ENCODE results near the gene PALM3. TPM values are rescaled to one million over a fixed set of nuclear protein-coding genes. Genes with fewer than 3 reads are reported as not detected.
A peak's percentile ranks its signal among the peaks of the same experiment; 100 is the strongest.

PALM3 gene
- total and polyA plus RNA-seq, 3 donors from 2014 or later = 18.4 to 34.6 (median 21.3) TPM

GRCh38 chr19:14093117-14093823, 31.4 kb upstream of the PALM3 start:
- WGBS, 2 donors = 89 to 90% methylated on average over 9 of the region's 9 CpGs

GRCh38 chr19:14091813-14092462, 30.1 kb upstream of the PALM3 start:
- H3K36me3 ChIP-seq (ENCODE audit: low read depth, missing control alignments) = no peaks in the 10 kb centered on the region
- peak overlapping the region; percentile 89 to 97 for H3K27ac ChIP-seq
- TF ChIP-seq CTCF (IDR thresholded peaks at IDR 0.05) (no peak), POLR2A (IDR thresholded peaks at IDR 0.05) (no peak)
- intact Hi-C loops (cut with DNase I; ENCODE audit: low total_unique reads) = no loop called here
- H3K9me3 ChIP-seq = no peaks in the 10 kb centered on the region
- H3K4me1 ChIP-seq = peaks cover 20% of the 10 kb centered on the region
- H3K27me3 ChIP-seq = no peaks in the 10 kb centered on the region
- DNase-seq = no peak
- WGBS, 2 donors = 13 to 19% methylated on average over 15 of the region's 15 CpGs
- peak overlapping the region; percentile 71 to 82 for H3K4me3 ChIP-seq

More at GRCh38 chr19:14093117-14093823, 31.4 kb upstream of the PALM3 start:
- intact Hi-C loops (cut with DNase I; ENCODE audit: low total_unique reads) = no loop called here
- TF ChIP-seq POLR2A (IDR thresholded peaks at IDR 0.05) (no peak), CTCF (IDR thresholded peaks at IDR 0.05) (no peak)
- no peaks in the 10 kb centered on the region for H3K36me3 ChIP-seq (ENCODE audit: low read depth, missing control alignments)
- H3K4me3 ChIP-seq = no peak overlapping the region
- no peaks in the 10 kb centered on the region for H3K9me3 ChIP-seq
- peak overlapping the region in 1 of 2 donors; percentile 28 for H3K27ac ChIP-seq
- DNase-seq = no peak
- no peaks in the 10 kb centered on the region for H3K27me3 ChIP-seq
- H3K4me1 ChIP-seq = peaks cover 29% of the 10 kb centered on the region

- H3K27me3 ChIP-seq = no peaks in the 10 kb centered on the region
- H3K4me3 ChIP-seq = peak overlapping the region; percentile 71 to 82
- DNase-seq = no peak
- H3K4me1 ChIP-seq = peaks cover 19% of the 10 kb centered on the region
- 0% methylated on average over 26 to 54 of the region's 72 CpGs for WGBS, 2 donors
- no peaks in the 10 kb centered on the region for H3K9me3 ChIP-seq
- TF ChIP-seq POLR2A (IDR thresholded peaks at IDR 0.05) (peak; percentile 40), CTCF (IDR thresholded peaks at IDR 0.05) (peak in 2 of 3 experiments; percentile 0 to 18)
- intact Hi-C loops (cut with DNase I; ENCODE audit: low total_unique reads) = no loop called here
- no peaks in the 10 kb centered on the region for H3K36me3 ChIP-seq (ENCODE audit: low read depth, missing control alignments)
- peak overlapping the region; percentile 89 to 97 for H3K27ac ChIP-seq
Observed at GRCh38 chr19:14091081-14091812, 29.4 kb upstream of the PALM3 start.

GRCh38 chr19:14090509-14091080, 28.7 kb upstream of the PALM3 start, which contains the start of gene SAMD1:
TSS of gene SAMD1 (minus strand) at chr19:14090751.
- peak; percentile 94 for DNase-seq
- Histone ChIP-seq H3K9me3 (no peaks in the 10 kb centered on the region), H3K4me3 (peak within 1 kb of the TSS; percentile 71 to 82), H3K27ac (peak within 1 kb of the TSS; percentile 89 to 97), H3K27me3 (no peaks in the 10 kb centered on the region), H3K4me1 (peaks cover 19% of the 10 kb centered on the region), H3K36me3 (ENCODE audit: low read depth, missing control alignments) (no peaks in the 10 kb centered on the region)
- WGBS, 2 donors = 0 to 1% methylated on average over 31 to 39 of the region's 65 CpGs
- TF ChIP-seq POLR2A (IDR thresholded peaks at IDR 0.05) = no peak
- TF ChIP-seq CTCF (IDR thresholded peaks at IDR 0.05) = no peak
- intact Hi-C loops (cut with DNase I; ENCODE audit: low total_unique reads) = no loop called here

Data from testis (tissue), 3 donors.